Fibroblast of lung (primary cell): Measurements from ENCODE around the gene PRKCI.

ENCODE experiments used
- CTCF ChIP-seq, 2 donors: IDR thresholded peaks in 1 of 2; conservative IDR thresholded peaks in 1 of 2; 1 replicate in 1 of 2; 2 replicates in 1 of 2; pipeline ENCODE4 v1.5.1; 2011 to 2012; ENCODE audit warnings: low read length in 2 of 2, control low read depth in 1 of 2, inconsistent platforms in 1 of 2, low read depth in 1 of 2, mild to moderate bottlenecking in 1 of 2
- EZH2 ChIP-seq: IDR thresholded peaks from 2 replicates; pipeline ENCODE4 v1.5.1; 2012; ENCODE audit warnings: low read length, control low read depth, mild to moderate bottlenecking; ENCODE audit errors: missing control alignments

DNA sequence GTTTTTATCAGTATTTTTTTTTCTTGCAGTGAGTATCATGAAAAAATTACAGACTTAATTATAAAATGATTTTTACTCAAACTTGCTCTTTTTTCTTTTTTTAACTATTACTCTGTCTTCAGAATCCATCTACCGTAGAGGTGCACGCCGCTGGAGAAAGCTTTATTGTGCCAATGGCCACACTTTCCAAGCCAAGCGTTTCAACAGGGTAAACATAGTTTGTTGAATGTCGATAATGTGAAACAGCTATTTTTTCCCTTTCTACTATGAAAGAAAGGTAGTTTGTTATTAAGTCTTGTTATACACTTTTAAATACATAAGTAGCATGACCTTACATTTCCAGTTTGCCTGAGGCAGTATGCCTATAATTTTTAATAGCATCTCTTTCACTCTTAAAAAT, 45.6 kb downstream of the PRKCI start:
- TF ChIP-seq EZH2 (no peak), CTCF (conservative IDR thresholded peaks at IDR 0.05 in 1 of 2, IDR thresholded peaks at IDR 0.05 in 1 of 2; ENCODE audit: low read depth in 1 of 2, low read length in 2 of 2) (no peak)
